ENCODE results near the gene SLC27A4. TPM values are rescaled to one million over a fixed set of nuclear protein-coding genes. Genes with fewer than 3 reads are reported as not detected.

Gene SLC27A4
- total and polyA plus RNA-seq, 2 of the 13 experiments (the other 11 are each of a cell fraction or from before 2014, with no cell fraction given), result 10.6 to 18.8 TPM

DNA sequence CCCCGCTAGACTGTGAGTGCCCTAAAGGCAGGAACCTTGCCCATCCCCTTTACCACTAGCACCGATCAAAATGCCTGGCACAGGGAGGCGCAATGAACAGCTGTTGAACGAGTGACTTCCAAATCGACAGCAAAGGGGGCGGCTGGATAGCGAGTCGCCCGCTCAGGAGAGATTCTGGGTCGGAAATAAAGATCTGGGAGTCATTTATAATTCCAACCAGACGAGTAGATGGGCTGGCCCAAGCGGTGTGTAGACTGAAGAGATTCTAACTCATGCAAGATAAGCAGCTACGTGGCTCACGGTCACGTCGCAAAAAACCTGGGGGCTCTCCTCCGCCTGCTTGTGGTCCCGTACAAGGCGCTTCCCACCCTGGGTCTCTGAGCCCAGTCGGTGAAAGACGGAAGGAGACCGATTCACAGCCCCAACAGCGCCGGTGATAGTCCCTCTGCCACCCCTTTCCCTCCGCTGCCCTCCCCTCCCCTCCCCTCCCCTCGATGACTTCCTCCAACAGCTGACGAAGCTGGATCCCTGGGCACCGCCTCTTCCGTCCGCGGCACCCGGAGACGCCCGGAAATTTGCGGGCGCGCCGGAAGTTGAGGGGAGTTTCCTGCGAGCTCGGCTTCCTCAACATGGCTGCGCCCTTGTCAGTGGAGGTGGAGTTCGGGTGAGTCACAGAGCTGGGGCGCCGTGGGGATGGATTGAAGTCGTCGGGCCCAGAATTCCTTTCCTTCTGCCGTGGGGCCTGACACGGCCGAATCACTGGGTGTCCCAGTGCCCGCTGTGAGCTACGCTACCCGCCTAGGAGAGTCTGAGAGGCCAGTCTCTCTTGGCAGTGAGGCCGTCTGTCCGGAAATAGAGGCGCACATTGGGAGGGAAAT lies 30.7 kb downstream of the SLC27A4 start, which contains the start of gene URM1 (continued):
- TF ChIP-seq KIAA2018 (CRISPR knock-in tag; IDR thresholded peaks at IDR 0.05; ENCODE audit: borderline replicate concordance) (no peak), NKX3-1 (CRISPR knock-in tag; IDR thresholded peaks at IDR 0.05) (no peak), ATAD3A (CRISPR knock-in tag; IDR thresholded peaks at IDR 0.05) (no peak), HNRNPUL1 (IDR thresholded peaks at IDR 0.05; ENCODE audit: low read depth, low read length) (no peak), SP1 (IDR thresholded peaks at IDR 0.05) (no peak), SP1 (CRISPR knock-in tag; IDR thresholded peaks at IDR 0.05) (peak; percentile 38), ZSCAN22 (CRISPR knock-in tag; IDR thresholded peaks at IDR 0.05) (no peak), ATF2 (CRISPR knock-in tag; IDR thresholded peaks at IDR 0.05) (no peak), ZNF430 (CRISPR knock-in tag; IDR thresholded peaks at IDR 0.05) (0 out of 2 replicates have a peak, but pooled peaks have one; percentile 52), IKZF4 (CRISPR knock-in tag; IDR thresholded peaks at IDR 0.05; ENCODE audit: borderline replicate concordance, low read depth, not compliant biosample characterization) (no peak), ONECUT2 (CRISPR knock-in tag; IDR thresholded peaks at IDR 0.05) (no peak), ZNF10 (CRISPR knock-in tag; IDR thresholded peaks at IDR 0.05; ENCODE audit: borderline replicate concordance, low read depth) (no peak), ZNF83 (CRISPR knock-in tag; IDR thresholded peaks at IDR 0.05; ENCODE audit: borderline replicate concordance) (no peak), U2AF2 (IDR thresholded peaks at IDR 0.05; ENCODE audit: low read depth, low read length) (no peak), POLR2AphosphoS5 (IDR thresholded peaks at IDR 0.05; ENCODE audit: low read depth, low read length) (peak; percentile 81), ZNF317 (CRISPR knock-in tag; IDR thresholded peaks at IDR 0.05) (no peak), ELF3 (CRISPR knock-in tag; IDR thresholded peaks at IDR 0.05) (peak; percentile 61; the same call in 1 of the 2 replicates)
- TF ChIP-seq, protein P1, sequence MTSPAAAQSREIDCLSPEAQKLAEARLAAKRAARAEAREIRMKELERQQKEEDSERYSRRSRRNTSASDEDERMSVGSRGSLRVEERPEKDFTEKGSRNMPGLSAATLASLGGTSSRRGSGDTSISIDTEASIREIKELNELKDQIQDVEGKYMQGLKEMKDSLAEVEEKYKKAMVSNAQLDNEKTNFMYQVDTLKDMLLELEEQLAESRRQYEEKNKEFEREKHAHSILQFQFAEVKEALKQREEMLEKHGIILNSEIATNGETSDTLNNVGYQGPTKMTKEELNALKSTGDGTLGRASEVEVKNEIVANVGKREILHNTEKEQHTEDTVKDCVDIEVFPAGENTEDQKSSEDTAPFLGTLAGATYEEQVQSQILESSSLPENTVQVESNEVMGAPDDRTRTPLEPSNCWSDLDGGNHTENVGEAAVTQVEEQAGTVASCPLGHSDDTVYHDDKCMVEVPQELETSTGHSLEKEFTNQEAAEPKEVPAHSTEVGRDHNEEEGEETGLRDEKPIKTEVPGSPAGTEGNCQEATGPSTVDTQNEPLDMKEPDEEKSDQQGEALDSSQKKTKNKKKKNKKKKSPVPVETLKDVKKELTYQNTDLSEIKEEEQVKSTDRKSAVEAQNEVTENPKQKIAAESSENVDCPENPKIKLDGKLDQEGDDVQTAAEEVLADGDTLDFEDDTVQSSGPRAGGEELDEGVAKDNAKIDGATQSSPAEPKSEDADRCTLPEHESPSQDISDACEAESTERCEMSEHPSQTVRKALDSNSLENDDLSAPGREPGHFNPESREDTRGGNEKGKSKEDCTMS (CRISPR knock-in tag; conservative IDR thresholded peaks at IDR 0.05), result no peak
